GM12801 (cell line): Measurements from ENCODE around the gene STT3B.

Source experiments
- CTCF ChIP-seq: IDR thresholded peaks from one replicate; pipeline ENCODE4 v1.5.1; 2011; ENCODE audit warnings: control low read depth; ENCODE audit not compliant: insufficient read length; ENCODE audit errors: extremely low read depth

STT3B gene

DNA sequence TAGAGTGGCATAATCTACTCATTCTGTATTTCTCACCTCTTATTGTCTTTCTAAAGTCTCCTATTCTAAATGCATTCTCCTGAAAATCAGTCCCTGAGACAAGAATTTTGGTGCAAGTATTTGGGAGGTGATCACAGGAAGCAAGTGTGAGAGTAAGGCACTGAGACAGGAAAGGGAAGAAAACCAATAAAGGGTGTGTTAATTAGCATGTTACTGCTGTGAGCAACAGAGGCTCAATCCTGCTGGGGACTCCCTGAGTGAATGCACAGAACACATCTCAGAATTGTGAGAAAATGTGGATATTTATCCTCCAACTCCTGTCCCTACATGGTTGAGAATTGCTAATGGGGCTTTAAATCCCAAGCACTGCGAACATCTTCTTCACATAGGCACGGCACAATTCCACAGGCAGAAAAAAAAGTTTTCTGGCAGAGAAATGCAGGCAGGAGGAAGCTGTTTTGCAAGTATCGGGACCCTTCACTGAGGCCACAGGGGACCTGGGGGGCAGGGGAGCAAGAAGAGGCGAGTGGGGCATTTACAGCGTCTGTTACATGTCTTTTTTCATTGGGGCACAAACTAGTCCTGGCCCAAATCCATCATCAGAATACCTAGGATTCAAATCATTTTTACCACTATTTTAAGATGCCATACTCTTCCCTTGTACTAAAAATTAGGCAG lies 27.2 kb upstream of the STT3B start:
- no peak for TF ChIP-seq CTCF

DNA sequence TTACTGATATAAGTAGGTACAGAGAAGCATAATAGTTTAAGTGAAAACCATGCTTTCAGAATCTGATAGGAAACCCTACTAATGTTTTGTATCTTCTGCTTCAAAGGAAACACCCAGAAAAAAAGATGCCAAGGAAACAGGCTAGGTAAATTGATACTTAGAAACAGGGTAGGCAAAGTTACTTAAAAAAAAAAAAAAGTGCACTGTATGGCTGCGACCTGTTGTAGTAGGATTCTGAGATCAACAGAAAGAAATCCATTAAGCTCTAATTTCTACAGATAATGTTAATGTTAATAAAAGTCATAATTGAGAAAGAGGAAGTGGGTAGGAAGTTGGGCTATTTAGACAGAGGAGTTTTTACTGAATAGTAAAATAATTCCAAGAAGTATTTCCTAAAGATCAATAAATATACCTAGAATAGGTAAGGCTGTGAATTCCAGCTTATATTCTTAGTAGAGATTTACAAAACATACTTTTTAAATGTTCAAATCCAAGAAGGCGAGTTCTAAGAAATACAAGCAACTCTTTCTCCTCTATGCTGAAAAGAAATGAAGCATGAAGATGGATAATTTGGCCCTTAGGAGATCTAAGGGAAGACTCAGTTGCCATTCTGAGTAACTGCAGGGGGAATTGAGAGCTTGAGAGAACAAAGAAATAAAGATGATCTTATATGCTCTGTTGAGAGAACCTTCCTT lies 24.1 kb upstream of the STT3B start:
- no peak for TF ChIP-seq CTCF

GRCh38 chr3:31509147-31509728 lies 23.5 kb upstream of the STT3B start:
- TF ChIP-seq CTCF: no peak

GRCh38 chr3:31514570-31514969 lies 18.2 kb upstream of the STT3B start:
- no peak for TF ChIP-seq CTCF

GRCh38 chr3:31515486-31516284 lies 17.0 kb upstream of the STT3B start:
- no peak for TF ChIP-seq CTCF

- TF ChIP-seq CTCF: no peak
These were observed 16.0 kb upstream of the STT3B start for GRCh38 chr3:31516757-31517156.

DNA sequence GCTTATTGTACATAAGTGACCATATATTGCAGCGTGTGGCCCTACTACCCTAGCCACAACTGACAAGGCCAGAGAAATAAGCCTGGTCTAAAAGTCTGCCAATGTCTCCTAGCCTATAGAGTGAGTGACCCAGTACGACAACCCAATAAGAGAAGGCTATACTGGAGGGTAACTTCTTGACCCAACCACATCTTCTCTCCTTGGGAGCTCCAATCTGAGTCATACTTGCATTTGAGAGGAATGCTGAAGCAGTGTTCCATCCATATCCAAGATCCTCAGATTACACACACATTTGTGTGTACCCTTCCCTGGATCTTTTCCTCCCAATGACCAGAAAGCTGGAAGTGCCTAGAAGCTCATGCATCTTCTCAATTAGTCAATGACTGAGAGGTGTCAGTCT lies 11.3 kb upstream of the STT3B start:
- TF ChIP-seq CTCF: no peak
